ENCODE measurements around the gene C1orf167.

Gene C1orf167

GRCh38 chr1:11786168-11786567 is 24.2 kb downstream of the C1orf167 start:
- no peak for DNase-seq

GRCh38 chr1:11787251-11787803 is 25.3 kb downstream of the C1orf167 start:
- no peak for DNase-seq

- no peak for DNase-seq
Observed at GRCh38 chr1:11787804-11788436, 25.9 kb downstream of the C1orf167 start.

GRCh38 chr1:11788549-11789053 is 26.6 kb downstream of the C1orf167 start:
- DNase-seq = no peak

GRCh38 chr1:11789126-11790067 is 27.4 kb downstream of the C1orf167 start:
- no peak for DNase-seq

- no peak for DNase-seq
Observed at GRCh38 chr1:11790101-11790879, 28.3 kb downstream of the C1orf167 start.

- peak; percentile 35 for DNase-seq
Observed at GRCh38 chr1:11790880-11791715, 29.1 kb downstream of the C1orf167 start.

GRCh38 chr1:11792106-11792505 is 30.1 kb downstream of the C1orf167 start:
- DNase-seq = no peak

GRCh38 chr1:11793819-11794218 is 31.8 kb downstream of the C1orf167 start:
- DNase-seq = no peak

GRCh38 chr1:11794446-11795237 is 32.6 kb downstream of the C1orf167 start:
- no peak for DNase-seq

GRCh38 chr1:11795238-11795890 is 33.4 kb downstream of the C1orf167 start:
- DNase-seq = no peak

GRCh38 chr1:11796036-11796828 is 34.2 kb downstream of the C1orf167 start:
- DNase-seq = no peak

GRCh38 chr1:11797525-11798216 is 35.7 kb downstream of the C1orf167 start:
- DNase-seq = no peak

GRCh38 chr1:11799099-11799498 is 37.1 kb downstream of the C1orf167 start:
- no peak for DNase-seq

GRCh38 chr1:11799896-11800295 is 37.9 kb downstream of the C1orf167 start:
- DNase-seq = no peak

- no peak for DNase-seq
Observed at GRCh38 chr1:11800391-11800755, 38.4 kb downstream of the C1orf167 start.

GRCh38 chr1:11800756-11801433 is 38.9 kb downstream of the C1orf167 start:
- DNase-seq = no peak

- no peak for DNase-seq
Observed at GRCh38 chr1:11802616-11802972, 40.6 kb downstream of the C1orf167 start.
